Activated CD4-positive, CD25-positive, alpha-beta regulatory T cell (primary cell): ENCODE measurements around the gene MINDY3.
"Not testable (repeated sequence)": the region's sequence is repeated elsewhere in the genome, so short reads cannot be mapped to it uniquely, and the experiment has no call there.

Experiments used
- DNase-seq, 4 experiments: peaks; one replicate each; lab custom pipeline; 2025; lab: John Stamatoyannopoulos, UW

Gene MINDY3

GRCh38 chr10:15856328-15857015, 3.8 kb downstream of the MINDY3 start:
- DNase-seq: no peak

GRCh38 chr10:15853800-15854199, 6.5 kb downstream of the MINDY3 start:
- DNase-seq: no peak

- DNase-seq: no peak
Measured at GRCh38 chr10:15852111-15852557, 8.2 kb downstream of the MINDY3 start.

- DNase-seq: not testable (repeated sequence)
Measured at GRCh38 chr10:15850337-15850978, 9.8 kb downstream of the MINDY3 start.

GRCh38 chr10:15849316-15849715, 11.0 kb downstream of the MINDY3 start:
- no peak for DNase-seq

DNA sequence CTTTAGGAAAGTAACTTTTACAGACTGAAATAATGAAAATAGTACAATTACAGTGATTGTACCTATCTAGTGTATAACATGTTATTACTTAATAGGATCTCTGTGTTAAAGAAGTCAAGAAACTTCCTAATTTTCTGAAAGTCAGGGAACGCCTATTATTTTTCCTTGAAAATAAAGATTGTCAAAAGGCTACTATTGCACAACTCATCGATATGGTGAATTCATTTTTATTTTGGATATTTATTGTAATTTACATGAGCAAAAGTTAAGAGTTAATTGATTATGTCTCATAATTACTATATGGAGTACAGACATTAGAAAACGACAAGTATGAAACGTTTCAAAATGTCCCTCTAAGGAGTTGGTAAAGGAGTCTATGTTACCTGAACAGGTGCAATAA, 12.8 kb downstream of the MINDY3 start:
- no peak for DNase-seq

DNA sequence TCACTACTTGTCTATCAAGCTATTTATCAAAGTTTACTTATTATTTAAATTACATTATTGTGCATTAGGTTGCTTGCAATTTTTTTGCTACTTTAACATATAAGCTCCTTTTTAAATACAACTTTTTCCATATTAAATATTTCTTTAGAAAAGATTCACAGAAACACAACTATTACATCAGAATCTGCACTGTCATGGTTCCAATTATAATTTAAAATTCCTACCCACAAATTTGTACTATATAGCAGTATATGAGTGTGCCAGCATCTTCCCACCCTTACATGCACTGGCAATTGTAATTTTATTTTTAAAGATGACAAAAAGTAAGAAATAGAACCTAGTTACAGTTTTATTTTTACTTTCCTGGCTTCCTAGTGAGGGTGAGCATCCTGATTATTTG, 15.8 kb downstream of the MINDY3 start:
- DNase-seq: no peak

GRCh38 chr10:15843695-15844094, 16.6 kb downstream of the MINDY3 start:
- DNase-seq: no peak

GRCh38 chr10:15842556-15843169, 17.6 kb downstream of the MINDY3 start:
- DNase-seq: no peak

DNA sequence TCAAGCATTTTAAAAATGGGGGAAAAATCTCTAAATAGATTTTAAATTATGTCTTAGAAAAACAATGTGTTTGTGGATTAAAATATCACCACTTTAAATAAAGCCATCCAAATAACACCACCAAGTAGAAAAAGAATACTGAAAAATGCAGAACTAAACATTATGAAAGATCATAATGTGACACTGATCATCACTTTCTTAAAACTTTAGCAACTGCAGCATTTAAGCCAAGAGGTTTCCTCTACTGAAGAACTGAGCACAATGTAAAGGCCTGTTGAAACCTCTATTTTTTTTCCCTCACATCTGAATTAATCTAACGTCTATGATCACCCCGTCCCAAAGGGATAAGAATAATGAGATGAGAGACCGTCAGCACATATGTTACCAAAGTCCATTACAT, 18.6 kb downstream of the MINDY3 start:
- DNase-seq: no peak

- DNase-seq: no peak
Measured at GRCh38 chr10:15836807-15837206, 23.5 kb downstream of the MINDY3 start.

- no peak for DNase-seq
Measured at GRCh38 chr10:15829495-15829894, 30.8 kb downstream of the MINDY3 start.

GRCh38 chr10:15824498-15824897, 35.8 kb downstream of the MINDY3 start:
- DNase-seq: no peak

- no peak for DNase-seq
Measured at GRCh38 chr10:15822131-15822530, 38.2 kb downstream of the MINDY3 start.

- DNase-seq: no peak
Measured at GRCh38 chr10:15821046-15821683, 39.1 kb downstream of the MINDY3 start.

- DNase-seq: no peak
Measured at GRCh38 chr10:15817409-15818046, 42.8 kb downstream of the MINDY3 start.

DNA sequence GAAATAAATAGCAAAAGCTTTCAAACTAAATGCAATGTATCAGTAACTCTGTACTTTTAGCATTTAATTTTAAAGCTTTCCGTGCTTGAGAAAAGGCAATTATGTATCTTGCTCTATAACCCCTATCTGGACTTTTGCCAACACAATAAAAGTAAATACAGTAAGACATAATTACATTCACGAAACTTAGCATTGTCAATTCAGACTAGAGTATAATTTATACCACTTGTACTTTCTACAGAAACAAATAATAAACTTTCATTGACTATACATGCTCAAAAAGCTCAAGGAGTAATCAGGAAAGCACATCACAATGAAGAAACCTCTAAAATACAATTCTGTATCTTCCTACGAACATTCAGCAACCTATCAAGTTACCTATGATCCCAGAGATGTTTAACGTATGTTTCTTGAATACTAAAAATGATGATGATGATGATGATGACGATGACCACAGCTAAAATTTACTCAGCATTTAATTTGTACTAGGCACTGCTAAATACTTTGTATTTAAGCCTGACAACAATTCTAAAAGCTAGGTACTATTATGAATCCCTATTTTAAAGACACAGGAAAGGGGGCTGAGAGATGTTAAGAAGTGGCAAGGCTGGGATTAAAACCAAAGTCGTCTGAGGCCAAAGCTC, 44.9 kb downstream of the MINDY3 start:
- DNase-seq: no peak

DNA sequence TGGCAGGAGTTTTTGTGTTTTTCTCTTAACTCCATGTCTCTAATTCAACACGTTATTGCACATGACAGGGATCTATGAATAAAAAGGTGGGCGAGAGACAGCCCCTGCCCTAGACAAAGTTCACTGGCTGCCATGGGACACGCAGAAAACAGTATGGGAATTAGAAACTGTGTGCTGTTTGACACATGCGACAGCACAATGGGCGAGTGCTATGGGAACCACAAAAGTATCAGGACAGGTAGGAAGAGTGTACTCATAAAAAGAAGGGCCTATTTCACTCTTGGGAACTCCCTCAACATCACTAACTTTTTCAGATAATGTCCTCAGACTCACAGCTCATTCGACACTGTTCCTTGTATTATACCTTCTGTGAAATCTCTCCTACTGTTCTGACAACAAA, 45.7 kb downstream of the MINDY3 start:
- DNase-seq: no peak

GRCh38 chr10:15813415-15813814, 46.9 kb downstream of the MINDY3 start:
- DNase-seq: no peak

DNA sequence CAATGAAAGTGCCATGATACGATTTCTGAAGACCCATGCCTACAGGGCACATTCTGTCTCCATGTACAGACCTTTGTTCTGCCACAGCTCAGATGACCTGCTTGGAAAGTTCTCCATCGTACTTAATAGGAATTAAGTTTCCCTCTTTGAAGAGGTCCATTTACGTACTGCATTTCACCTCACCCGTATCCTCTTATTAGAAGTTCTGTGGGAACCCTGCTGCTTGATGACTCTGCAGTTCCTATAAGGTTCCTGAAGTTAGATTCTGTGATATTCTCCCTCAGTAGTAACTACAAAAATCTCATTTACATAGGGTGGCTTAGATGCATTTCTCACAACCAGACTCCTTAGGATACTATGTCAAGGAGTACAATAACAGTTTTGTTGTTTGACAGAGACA, 50.9 kb downstream of the MINDY3 start:
- DNase-seq: no peak

DNA sequence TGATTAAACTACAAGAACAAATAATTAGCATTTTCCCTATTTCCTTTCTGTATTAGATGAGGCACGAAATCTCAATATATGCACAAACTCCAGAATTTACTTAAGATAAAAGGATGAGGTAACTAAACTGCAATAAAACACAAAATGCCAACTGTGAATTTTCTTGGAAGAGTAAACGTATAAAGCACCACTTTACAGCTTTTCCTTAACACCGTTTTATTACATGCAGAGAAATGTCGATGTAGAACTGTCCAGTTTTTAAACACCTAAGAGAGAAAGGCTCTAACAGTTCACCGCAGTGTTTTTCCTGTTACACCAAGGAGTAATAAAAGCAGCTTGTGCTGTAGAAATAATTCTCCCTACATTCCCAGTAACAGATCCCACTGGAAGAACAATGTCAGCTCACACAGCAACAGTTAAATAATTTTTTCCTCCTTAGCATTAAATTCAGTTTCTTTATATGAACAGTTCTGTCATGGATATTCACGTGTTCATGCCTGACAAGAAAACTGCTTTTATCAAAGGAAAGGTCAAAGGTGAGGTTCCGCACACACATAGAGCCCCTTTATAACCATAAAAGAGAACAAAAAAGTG, 52.0 kb downstream of the MINDY3 start:
- DNase-seq: no peak
